Stomach (tissue), 4 donors: ENCODE results near the gene CPLANE2.

Experiments
- EP300 ChIP-seq: sonication (generic); formaldehyde crosslinking; IDR thresholded peaks from one replicate; pipeline ENCODE4 v1.6.1; 2017; ENCODE audit warnings: antibody characterized with exemption
- TF ChIP-seq, protein P1 (sequence below), 7 experiments: fragments of 450-650 bp in 4 of 7; fragments of 200-600 bp in 3 of 7; sonication (generic) in 3 of 7; IDR thresholded peaks; one replicate each; pipeline ENCODE4 v1.5.1; 2016 to 2019; ENCODE audit warnings: antibody characterized with exemption in 7 of 7, control low read depth in 2 of 7, mild to moderate bottlenecking in 1 of 7

DNA sequence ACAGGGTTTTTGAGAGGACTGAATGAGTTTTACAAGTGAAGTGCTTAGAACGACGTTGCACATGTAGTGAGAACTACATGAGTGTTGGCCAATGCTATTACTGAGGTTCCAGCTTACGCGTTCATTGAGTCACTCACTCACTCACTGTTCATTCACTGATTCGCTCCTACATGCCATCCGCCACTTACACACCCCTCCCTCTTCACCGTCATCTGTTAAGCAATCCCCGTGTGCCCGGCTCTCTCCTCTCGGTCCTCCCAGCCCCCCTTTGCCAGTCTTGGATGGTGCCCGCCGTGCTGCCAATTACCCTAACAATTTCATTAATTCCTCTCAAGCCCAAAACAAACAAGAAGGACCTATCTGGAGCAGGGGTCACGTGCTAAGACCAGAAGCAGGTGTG lies 53.8 kb downstream of the CPLANE2 start:
- TF ChIP-seq, protein P1, sequence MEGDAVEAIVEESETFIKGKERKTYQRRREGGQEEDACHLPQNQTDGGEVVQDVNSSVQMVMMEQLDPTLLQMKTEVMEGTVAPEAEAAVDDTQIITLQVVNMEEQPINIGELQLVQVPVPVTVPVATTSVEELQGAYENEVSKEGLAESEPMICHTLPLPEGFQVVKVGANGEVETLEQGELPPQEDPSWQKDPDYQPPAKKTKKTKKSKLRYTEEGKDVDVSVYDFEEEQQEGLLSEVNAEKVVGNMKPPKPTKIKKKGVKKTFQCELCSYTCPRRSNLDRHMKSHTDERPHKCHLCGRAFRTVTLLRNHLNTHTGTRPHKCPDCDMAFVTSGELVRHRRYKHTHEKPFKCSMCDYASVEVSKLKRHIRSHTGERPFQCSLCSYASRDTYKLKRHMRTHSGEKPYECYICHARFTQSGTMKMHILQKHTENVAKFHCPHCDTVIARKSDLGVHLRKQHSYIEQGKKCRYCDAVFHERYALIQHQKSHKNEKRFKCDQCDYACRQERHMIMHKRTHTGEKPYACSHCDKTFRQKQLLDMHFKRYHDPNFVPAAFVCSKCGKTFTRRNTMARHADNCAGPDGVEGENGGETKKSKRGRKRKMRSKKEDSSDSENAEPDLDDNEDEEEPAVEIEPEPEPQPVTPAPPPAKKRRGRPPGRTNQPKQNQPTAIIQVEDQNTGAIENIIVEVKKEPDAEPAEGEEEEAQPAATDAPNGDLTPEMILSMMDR (IDR thresholded peaks at IDR 0.05), result no peak
- no peak for TF ChIP-seq EP300
